ENCODE results near the gene TIGD3. TPM values are rescaled to one million over a fixed set of nuclear protein-coding genes. Genes with fewer than 3 reads are reported as not detected.

The TIGD3 gene
- total RNA-seq, 1 donor from 2014 or later: 0.26 TPM

GRCh38 chr11:65321076-65321475 is 33.5 kb upstream of the TIGD3 start:
- peaks cover 19% of the 10 kb centered on the region for H3K36me3 ChIP-seq (ENCODE audit: control insufficient read depth, insufficient read depth, low read length)
- no peaks in the 10 kb centered on the region for H3K27me3 ChIP-seq (ENCODE audit: control insufficient read depth, insufficient read depth, low read length)
- no peak for DNase-seq (ENCODE audit: low read depth)
- no peak for FAIRE-seq
- TF ChIP-seq, protein P1, sequence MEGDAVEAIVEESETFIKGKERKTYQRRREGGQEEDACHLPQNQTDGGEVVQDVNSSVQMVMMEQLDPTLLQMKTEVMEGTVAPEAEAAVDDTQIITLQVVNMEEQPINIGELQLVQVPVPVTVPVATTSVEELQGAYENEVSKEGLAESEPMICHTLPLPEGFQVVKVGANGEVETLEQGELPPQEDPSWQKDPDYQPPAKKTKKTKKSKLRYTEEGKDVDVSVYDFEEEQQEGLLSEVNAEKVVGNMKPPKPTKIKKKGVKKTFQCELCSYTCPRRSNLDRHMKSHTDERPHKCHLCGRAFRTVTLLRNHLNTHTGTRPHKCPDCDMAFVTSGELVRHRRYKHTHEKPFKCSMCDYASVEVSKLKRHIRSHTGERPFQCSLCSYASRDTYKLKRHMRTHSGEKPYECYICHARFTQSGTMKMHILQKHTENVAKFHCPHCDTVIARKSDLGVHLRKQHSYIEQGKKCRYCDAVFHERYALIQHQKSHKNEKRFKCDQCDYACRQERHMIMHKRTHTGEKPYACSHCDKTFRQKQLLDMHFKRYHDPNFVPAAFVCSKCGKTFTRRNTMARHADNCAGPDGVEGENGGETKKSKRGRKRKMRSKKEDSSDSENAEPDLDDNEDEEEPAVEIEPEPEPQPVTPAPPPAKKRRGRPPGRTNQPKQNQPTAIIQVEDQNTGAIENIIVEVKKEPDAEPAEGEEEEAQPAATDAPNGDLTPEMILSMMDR (IDR thresholded peaks at IDR 0.05; ENCODE audit: insufficient read depth, low read length, severe bottlenecking): no peak
- no peak overlapping the region for H3K4me3 ChIP-seq (ENCODE audit: low read depth, low read length)

- TF ChIP-seq, protein P1 (IDR thresholded peaks at IDR 0.05; ENCODE audit: insufficient read depth, low read length, severe bottlenecking): no peak
- Histone ChIP-seq H3K36me3 (ENCODE audit: control insufficient read depth, insufficient read depth, low read length) (peaks cover 19% of the 10 kb centered on the region), H3K27me3 (ENCODE audit: control insufficient read depth, insufficient read depth, low read length) (no peaks in the 10 kb centered on the region), H3K4me3 (ENCODE audit: low read depth, low read length) (no peak overlapping the region)
- no peak for DNase-seq (ENCODE audit: low read depth)
- FAIRE-seq: no peak
Observed at GRCh38 chr11:65321828-65322485, 32.6 kb upstream of the TIGD3 start.

GRCh38 chr11:65323813-65324212 is 30.7 kb upstream of the TIGD3 start:
- TF ChIP-seq, protein P1 (IDR thresholded peaks at IDR 0.05; ENCODE audit: insufficient read depth, low read length, severe bottlenecking): no peak
- no peak overlapping the region for H3K4me3 ChIP-seq (ENCODE audit: low read depth, low read length)
- DNase-seq (ENCODE audit: low read depth) (no peak), FAIRE-seq (no peak)
- peaks cover 19% of the 10 kb centered on the region for H3K36me3 ChIP-seq (ENCODE audit: control insufficient read depth, insufficient read depth, low read length)
- H3K27me3 ChIP-seq (ENCODE audit: control insufficient read depth, insufficient read depth, low read length): no peaks in the 10 kb centered on the region

DNA sequence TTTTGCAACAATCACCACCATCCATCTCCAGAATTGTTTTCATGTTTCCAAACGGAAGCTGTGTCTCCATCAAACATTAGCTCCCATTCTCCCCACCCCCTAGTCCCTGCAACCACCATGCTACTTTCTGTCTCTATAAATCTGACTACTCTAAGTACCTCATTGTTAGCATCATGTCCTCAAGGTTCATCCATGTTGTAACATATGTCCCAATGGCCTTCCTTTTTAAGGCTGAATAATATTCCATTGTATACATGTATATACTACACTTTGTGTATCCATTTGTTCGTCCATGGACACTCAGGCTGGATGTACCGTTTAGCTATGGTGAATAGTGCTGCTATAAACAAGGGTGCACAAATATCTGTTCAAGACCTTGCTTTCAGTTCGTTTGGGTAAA is 29.1 kb upstream of the TIGD3 start:
- FAIRE-seq: no peak
- peaks cover 19% of the 10 kb centered on the region for H3K36me3 ChIP-seq (ENCODE audit: control insufficient read depth, insufficient read depth, low read length)
- no peaks in the 10 kb centered on the region for H3K27me3 ChIP-seq (ENCODE audit: control insufficient read depth, insufficient read depth, low read length)
- H3K4me3 ChIP-seq (ENCODE audit: low read depth, low read length): no peak overlapping the region
- TF ChIP-seq, protein P1 (IDR thresholded peaks at IDR 0.05; ENCODE audit: insufficient read depth, low read length, severe bottlenecking): no peak
- DNase-seq (ENCODE audit: low read depth): no peak

- TF ChIP-seq, protein P1 (IDR thresholded peaks at IDR 0.05; ENCODE audit: insufficient read depth, low read length, severe bottlenecking): no peak
- H3K36me3 ChIP-seq (ENCODE audit: control insufficient read depth, insufficient read depth, low read length): peaks cover 7% of the 10 kb centered on the region
- H3K4me3 ChIP-seq (ENCODE audit: low read depth, low read length): no peak overlapping the region
- H3K27me3 ChIP-seq (ENCODE audit: control insufficient read depth, insufficient read depth, low read length): no peaks in the 10 kb centered on the region
- FAIRE-seq (no peak), DNase-seq (ENCODE audit: low read depth) (no peak)
Observed at GRCh38 chr11:65327021-65327420, 27.5 kb upstream of the TIGD3 start.

DNA sequence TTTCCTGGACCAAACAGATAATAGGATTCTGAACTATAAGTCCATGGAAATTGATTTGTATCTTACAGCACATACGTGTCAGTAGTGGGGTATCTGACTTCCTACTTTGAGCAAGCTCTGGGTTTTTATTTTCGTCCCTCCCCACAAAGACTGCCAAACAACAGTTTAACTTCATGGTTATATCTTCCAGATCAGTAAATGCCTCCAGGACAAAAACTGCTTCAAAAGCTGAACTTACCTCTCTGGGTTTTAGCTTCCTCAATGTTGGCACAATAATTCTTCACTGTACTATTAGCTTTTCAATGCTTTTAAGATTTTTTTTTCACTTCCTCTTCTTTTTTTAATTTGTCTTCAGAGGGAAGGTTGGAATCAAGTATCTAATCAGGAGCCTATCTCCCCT is 25.1 kb upstream of the TIGD3 start:
- FAIRE-seq (no peak), DNase-seq (ENCODE audit: low read depth) (no peak)
- TF ChIP-seq, protein P1 (IDR thresholded peaks at IDR 0.05; ENCODE audit: insufficient read depth, low read length, severe bottlenecking): no peak
- no peak overlapping the region for H3K4me3 ChIP-seq (ENCODE audit: low read depth, low read length)
- no peaks in the 10 kb centered on the region for H3K27me3 ChIP-seq (ENCODE audit: control insufficient read depth, insufficient read depth, low read length)
- no peaks in the 10 kb centered on the region for H3K36me3 ChIP-seq (ENCODE audit: control insufficient read depth, insufficient read depth, low read length)
